GM19463 (cell line): ENCODE results near the gene MED13L.

Source experiments
- ATAC-seq: cut with Tn5 transposase; IDR thresholded peaks from one replicate; pipeline ENCODE4 v1.9.1; 2021; ENCODE audit warnings: mild to moderate bottlenecking, moderate library complexity; ENCODE audit not compliant: unreplicated experiment

Gene MED13L

DNA sequence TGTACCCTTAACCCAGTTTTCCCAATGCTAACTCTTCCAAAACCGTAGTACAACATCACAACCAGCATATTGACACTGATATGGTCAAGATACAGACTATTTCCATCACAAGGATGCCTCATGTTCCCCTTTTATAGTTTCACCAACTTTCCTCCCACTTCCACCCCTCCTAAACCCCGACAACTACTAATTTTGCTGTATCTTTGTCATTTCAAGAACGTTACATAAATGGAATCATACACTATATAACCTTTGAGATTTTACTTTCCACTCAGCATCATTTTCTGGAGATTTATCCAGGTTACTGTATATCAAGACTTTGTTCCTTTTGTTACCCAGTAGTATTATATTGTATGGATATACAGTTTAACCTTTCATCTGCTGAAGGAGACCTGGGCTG is 88.9 kb downstream of the MED13L start:
- ATAC-seq = no peak

GRCh38 chr12:116187151-116187511 is 90.4 kb downstream of the MED13L start:
- ATAC-seq = no peak

GRCh38 chr12:116186482-116187150 is 90.9 kb downstream of the MED13L start:
- no peak for ATAC-seq

DNA sequence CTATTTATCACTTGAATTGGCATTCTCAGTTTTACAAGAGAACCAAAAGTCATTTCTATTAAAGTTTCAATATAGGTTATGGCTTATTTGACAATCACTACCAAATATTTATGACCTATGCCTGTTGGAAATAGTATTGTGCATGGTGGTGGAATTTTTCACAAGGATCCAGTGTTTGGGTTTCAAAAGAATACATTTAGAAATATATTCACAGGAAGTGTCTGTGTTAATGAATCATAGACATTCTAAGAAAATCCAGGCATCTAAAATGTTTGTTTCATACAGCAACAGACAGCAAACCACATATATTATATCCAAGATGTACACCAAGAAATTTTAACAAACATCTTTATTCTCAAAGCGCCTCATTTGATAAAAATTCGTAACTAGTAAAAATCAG is 92.7 kb downstream of the MED13L start:
- no peak for ATAC-seq

GRCh38 chr12:116183741-116184141 is 93.8 kb downstream of the MED13L start:
- no peak for ATAC-seq

GRCh38 chr12:116182359-116183063 is 95.0 kb downstream of the MED13L start:
- no peak for ATAC-seq

DNA sequence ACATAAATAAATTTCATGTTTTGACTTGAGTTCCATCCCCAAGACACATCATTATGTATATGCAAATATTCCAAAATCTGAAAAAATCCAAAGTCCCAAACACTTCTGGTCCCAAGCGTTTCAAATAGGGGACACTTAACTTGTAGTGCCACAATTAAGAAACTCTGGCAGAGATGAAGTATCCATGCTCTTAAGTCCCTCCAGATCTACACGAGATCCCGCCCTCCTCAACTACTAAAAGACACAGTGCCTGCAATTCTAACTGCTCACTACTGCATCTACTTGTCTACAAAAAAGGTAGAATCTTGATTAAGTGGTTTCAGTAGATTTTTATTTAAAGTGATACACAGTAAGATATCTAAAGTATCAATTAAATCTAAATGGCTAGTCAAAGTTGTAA is 97.0 kb downstream of the MED13L start:
- ATAC-seq = no peak

- no peak for ATAC-seq
These were observed 98.1 kb downstream of the MED13L start for GRCh38 chr12:116179384-116179783.

GRCh38 chr12:116177017-116177416 is 100.5 kb downstream of the MED13L start:
- ATAC-seq = no peak

- ATAC-seq = no peak
These were observed 102.6 kb downstream of the MED13L start for GRCh38 chr12:116174904-116175303.

DNA sequence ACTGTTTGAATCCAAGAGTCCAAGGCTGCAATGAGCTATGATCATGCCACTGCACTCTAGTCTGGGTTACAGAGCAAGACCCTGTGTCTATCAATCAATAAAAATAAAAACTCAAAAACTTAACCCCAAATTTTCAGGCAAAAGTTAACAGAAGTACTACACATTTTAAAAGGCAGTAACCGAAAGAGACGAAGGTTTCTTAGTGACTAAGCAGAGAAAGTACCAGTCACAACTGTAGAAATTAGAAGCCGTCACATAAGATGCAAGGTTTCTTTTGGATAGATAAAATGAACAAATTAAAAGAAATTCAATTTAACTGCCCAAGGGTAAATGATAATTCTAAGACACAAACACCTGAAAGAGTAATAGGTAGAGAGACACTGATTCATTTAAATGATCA is 103.5 kb downstream of the MED13L start:
- ATAC-seq = no peak

GRCh38 chr12:116172224-116172849 is 105.2 kb downstream of the MED13L start:
- peak; percentile 88 for ATAC-seq

GRCh38 chr12:116171549-116171948 is 105.9 kb downstream of the MED13L start:
- no peak for ATAC-seq

GRCh38 chr12:116169071-116169470 is 108.4 kb downstream of the MED13L start:
- ATAC-seq = no peak

DNA sequence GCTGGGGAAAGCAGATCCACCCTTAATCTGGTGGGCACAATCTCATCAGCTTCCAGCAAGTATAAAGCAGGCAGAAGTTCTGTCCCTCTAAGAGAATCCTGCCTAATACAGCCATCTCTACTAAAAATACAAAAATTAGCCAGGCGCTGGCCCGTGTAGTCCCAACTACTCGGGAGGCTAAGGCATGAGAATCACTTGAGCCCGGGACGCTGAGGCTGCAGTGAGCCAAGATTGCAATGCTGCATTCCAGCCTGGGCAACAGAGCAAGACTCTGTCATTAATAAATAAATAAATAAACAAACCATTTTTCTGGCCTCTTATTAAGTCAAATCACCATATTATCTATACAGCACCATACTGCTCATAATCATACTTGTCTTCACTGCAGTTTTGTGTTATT is 111.2 kb downstream of the MED13L start:
- ATAC-seq = no peak

- no peak for ATAC-seq
These were observed 112.5 kb downstream of the MED13L start for GRCh38 chr12:116165036-116165425.

DNA sequence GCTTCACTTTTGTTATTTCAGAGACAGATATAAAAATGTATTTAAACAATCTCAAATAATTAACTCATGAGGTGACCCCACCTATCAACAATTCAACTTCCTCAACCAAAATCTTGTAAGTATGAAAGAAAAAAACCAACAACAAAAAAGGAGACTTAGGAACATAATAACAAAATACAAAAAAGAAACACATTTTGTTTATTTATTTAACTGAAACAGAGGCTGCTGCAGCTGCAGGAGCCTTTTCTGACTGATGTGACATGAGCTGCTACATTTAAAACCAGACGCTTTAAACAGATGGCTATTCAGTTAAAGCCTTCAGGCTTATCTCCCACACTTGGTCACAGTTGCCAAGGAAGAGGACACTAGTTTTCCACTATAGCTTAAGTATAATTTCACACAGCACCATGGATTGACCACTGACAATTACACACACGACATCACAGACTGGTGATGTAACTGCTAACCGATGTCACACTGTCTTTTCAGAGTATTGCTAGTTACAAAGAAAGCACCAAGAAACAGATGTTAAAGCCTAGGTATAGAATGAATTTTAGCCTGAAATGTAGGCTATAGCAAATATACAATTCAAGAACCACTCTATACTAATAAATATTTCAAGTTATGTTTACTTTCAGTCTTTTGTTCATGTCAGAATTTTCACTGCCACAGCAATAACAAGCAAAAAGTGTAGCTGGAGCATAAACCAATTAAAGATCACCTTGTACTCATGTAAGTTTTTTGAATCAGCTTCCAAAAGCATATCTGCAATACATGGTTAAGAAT is 113.0 kb downstream of the MED13L start:
- ATAC-seq = no peak

DNA sequence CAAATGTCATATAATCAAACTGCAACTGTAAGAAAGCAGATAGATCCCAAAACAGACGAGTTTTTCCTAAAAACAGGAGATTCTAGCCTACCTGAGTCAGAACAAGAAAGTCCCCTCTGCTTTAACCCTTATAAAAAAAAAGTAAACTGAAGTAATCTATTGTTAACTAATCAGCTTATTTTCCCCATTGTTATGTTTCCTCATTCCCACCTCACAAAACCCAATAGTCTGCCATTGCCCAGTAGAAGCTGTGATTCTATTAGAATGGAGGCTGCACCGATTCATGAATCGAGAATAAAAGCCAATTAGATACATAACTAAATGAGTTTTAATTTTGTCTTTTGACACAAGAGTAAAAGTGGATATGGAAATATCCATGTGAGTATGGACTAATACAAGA is 115.4 kb downstream of the MED13L start:
- ATAC-seq = no peak

DNA sequence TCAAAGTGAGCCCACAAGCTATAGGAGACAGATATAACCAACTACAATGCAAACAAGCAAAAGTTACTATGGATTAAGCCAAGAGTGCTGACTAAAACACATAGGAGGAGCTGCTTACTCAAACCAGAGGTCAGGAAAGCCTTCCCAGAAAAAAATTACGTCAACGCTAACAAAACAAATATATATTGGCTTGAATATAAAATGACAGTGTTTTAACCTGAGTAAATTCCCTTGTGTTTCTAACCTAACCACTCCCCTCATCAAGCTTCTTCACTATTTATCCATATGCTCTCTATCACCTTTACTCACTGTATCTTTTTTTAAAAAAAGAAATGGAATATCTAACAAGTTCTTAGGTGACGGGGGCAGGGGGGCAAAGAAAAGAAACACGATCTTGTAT is 115.9 kb downstream of the MED13L start:
- no peak for ATAC-seq

DNA sequence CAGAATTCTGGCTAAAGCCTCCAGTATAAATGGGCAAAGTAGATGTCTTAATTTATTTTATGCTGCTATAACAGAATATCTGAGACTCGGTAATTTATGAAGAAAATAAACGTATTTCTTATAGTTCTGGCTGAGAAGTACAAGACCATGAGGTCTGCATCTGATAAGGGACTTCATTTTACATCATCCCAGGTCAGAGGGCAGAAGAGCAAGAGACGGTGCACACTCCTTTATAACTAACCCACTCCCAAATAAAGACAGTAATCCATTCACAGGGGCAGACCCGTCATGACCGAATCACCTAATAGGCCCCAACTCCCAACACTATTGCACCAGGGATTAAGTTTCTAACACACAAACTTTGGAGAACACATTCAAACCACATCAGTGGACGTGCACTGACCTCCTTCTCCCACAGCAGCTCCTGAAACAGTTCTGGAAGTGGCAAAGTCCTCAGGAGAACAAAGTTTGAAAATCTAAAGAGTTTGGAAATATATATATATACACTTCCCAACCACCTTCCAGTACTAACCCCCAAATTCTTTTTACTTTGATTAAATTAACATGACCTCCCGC is 116.5 kb downstream of the MED13L start:
- no peak for ATAC-seq

- ATAC-seq = no peak
These were observed 117.3 kb downstream of the MED13L start for GRCh38 chr12:116160231-116160630.
